ENCODE measurements around the gene ARHGAP26.
A peak's percentile ranks its signal among the peaks of the same experiment; 100 is the strongest.

Gene ARHGAP26

DNA sequence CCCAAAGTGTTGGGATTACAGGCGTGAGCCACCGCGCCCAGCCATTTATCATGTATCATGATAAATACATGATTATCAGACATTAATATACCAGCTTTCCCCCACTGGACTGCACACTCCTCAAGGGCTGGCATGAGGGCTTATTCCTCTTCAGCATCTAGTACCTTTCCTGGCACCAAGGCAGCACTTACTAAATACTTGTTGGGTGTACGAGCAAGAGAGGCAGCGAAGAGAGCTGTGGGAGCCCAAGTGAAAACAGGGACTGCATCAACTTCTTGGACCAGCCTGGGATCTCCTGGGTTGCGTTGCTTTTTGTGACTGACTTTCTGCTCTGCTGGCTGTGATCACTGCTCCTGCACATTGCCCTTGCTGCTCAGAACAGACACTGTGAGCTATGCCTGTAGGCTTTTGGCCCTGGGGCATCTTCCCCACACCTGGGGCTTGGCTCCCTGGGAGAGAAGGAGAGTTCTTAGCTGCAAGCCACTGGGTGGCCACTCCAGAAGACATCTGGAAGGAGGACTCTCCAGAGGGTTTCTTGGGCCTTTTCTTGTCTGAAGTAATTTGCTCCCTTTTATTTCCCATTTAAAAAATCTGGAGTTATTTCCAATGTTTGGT, 409.1 kb downstream of the ARHGAP26 start:
- TF ChIP-seq, protein P1, sequence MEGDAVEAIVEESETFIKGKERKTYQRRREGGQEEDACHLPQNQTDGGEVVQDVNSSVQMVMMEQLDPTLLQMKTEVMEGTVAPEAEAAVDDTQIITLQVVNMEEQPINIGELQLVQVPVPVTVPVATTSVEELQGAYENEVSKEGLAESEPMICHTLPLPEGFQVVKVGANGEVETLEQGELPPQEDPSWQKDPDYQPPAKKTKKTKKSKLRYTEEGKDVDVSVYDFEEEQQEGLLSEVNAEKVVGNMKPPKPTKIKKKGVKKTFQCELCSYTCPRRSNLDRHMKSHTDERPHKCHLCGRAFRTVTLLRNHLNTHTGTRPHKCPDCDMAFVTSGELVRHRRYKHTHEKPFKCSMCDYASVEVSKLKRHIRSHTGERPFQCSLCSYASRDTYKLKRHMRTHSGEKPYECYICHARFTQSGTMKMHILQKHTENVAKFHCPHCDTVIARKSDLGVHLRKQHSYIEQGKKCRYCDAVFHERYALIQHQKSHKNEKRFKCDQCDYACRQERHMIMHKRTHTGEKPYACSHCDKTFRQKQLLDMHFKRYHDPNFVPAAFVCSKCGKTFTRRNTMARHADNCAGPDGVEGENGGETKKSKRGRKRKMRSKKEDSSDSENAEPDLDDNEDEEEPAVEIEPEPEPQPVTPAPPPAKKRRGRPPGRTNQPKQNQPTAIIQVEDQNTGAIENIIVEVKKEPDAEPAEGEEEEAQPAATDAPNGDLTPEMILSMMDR (IDR thresholded peaks at IDR 0.05; ENCODE audit: control insufficient read depth, extremely low read depth, insufficient read depth) = no peak
- no peak overlapping the region for H3K4me3 ChIP-seq (ENCODE audit: low read depth, low read length)
- no peak for DNase-seq (ENCODE audit: low read depth)

DNA sequence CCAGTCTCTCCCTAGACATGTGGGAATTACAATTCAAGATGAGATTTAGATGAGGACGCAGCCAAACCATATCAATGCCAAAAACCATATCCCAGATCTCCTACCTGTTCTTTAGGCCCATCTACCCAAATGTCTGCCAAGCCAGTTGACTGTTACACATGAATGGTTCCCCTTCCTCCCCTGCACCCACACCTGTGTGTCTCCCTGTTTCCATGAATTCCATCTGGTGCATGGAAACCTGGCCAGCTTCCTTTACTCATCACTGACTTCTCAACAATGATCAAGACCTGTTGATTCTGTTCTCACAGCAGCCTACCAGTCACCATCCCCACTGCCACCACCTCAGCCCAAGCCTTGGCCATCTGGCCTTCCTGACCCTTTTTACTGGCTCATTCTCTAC, 410.6 kb downstream of the ARHGAP26 start:
- H3K4me3 ChIP-seq (ENCODE audit: low read depth, low read length) = no peak overlapping the region
- TF ChIP-seq, protein P1 (IDR thresholded peaks at IDR 0.05; ENCODE audit: control insufficient read depth, extremely low read depth, insufficient read depth) = no peak
- no peak for DNase-seq (ENCODE audit: low read depth)

DNA sequence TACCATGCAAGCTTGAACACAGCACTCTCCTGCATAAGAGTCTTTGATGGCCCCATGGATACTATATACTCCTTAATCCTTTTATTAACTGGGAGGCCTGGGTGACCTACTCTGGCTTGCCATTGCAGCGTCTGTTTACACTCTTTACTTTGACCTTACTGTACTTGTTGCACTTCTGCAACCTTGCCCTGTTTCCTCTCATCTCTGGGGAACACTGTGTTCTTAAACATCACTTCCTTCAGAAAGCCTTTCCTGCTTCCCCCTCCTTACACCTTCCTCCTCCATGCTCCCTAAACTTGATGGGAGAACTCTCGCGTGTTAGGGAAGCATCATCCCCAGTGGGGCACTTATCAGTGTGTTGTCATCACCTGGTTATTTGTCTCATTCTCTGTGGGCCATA, 411.0 kb downstream of the ARHGAP26 start:
- DNase-seq (ENCODE audit: low read depth) = no peak
- H3K4me3 ChIP-seq (ENCODE audit: low read depth, low read length) = no peak overlapping the region
- TF ChIP-seq, protein P1 (IDR thresholded peaks at IDR 0.05; ENCODE audit: control insufficient read depth, extremely low read depth, insufficient read depth) = no peak

DNA sequence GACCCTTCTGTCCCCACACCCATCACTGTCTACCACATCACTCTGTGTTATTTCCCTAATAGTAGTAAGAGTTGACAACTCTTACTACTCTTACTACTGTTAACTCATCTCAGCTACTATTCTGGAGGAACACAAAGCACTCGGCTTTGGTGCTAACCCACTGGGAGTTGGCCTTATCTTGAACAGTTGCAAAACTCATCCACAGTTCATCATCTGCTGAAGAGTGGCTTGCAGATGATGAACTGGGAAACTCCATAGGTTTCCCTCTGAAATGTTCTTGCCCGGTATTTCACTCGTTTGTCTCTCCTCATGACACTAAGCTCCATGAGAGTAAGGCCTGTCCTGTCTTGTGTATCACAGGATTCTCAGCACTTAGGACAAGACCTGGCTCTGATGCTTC, 411.9 kb downstream of the ARHGAP26 start:
- TF ChIP-seq, protein P1 (IDR thresholded peaks at IDR 0.05; ENCODE audit: control insufficient read depth, extremely low read depth, insufficient read depth) = no peak
- H3K4me3 ChIP-seq (ENCODE audit: low read depth, low read length) = no peak overlapping the region
- DNase-seq (ENCODE audit: low read depth) = no peak

DNA sequence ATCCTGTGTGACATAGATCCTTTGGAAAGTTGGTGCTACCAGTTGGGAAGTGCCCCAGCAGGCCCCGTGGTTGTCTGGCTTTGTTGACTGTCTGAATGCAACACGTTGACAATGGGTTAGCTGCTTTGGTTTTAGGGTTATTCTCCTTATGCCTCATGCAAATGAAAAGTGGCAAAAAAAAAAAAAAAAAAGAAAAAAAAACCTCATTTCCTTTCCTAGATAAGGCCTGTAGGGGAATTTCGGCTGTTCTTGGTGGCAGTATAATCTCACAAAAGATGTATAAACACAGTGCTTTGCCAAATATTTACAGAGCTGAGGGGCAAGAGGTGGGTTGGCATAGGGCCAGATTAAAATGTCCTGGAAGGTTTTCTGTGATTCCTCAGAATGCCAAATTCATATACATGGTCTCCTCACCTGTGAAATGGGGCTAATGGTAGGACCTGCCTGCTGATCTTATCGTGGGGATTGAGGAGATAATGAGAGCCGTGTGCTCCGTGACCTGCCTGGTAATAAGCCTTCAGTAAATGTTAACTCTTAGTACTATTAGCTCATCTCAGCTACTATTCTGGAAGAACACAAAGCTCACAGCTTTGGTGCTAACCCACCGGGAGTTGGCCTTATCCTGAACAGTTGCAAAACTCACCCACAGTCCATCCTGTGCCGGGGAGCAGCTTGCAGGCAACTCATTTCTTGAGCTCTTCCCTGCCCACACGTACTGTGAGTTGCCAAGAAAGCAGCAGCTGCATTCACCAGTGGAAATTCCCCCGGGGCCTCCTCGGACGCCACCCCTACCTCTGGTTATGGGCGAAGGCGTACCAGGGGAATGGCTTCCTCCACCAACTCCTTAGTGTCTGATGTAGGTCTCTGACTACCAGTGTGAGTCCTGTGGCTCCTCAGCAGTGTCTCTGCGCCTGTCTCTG, 413.0 kb downstream of the ARHGAP26 start:
- TF ChIP-seq, protein P1 (IDR thresholded peaks at IDR 0.05; ENCODE audit: control insufficient read depth, extremely low read depth, insufficient read depth) = 0 out of 2 replicates have a peak, but pooled peaks have one; percentile 4
- peak; percentile 89 for DNase-seq (ENCODE audit: low read depth)
- no peak overlapping the region for H3K4me3 ChIP-seq (ENCODE audit: low read depth, low read length)

DNA sequence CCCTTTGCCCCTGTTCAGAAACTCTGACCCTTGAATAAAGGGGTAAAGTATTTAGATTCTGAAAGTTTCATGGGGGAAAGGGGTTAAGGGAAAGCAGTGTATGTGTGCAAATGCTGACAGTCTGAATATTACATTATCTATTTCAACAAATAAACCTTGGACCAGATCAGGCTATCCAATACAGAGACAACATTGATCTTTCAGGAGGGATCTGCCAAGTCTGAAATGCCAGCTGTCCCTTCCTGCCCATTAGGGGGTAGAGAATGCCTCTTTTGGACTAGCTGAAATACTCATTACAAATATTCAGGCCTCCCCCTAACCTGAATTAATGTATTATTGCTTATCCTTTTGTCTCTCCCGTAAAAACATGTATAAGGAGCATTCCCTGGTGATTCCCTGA, 413.8 kb downstream of the ARHGAP26 start:
- H3K4me3 ChIP-seq (ENCODE audit: low read depth, low read length) = no peak overlapping the region
- DNase-seq (ENCODE audit: low read depth) = no peak
- TF ChIP-seq, protein P1 (IDR thresholded peaks at IDR 0.05; ENCODE audit: control insufficient read depth, extremely low read depth, insufficient read depth) = no peak

Measured in LNCaP clone FGC (cell line).